Esophagus muscularis mucosa (tissue), 3 donors: Measurements from ENCODE around the gene SLC10A4.

ENCODE experiments used
- POLR2A ChIP-seq: fragments of 450-650 bp; IDR thresholded peaks from one replicate; pipeline ENCODE4 v1.6.1; 2017; ENCODE audit warnings: antibody characterized with exemption, moderate library complexity, mild to moderate bottlenecking, low read depth
- POLR2AphosphoS5 ChIP-seq, 2 donors: sonication (generic); formaldehyde crosslinking; IDR thresholded peaks; one replicate each; pipeline ENCODE4 v1.6.1; 2017; ENCODE audit warnings: antibody characterized with exemption in 2 of 2
- TF ChIP-seq, protein P1 (sequence below), 3 experiments: fragments of 200-600 bp in 2 of 3; fragments of 450-650 bp in 1 of 3; sonication (generic) in 2 of 3; IDR thresholded peaks; one replicate each; pipeline ENCODE4 v1.5.1; 2017 to 2019; ENCODE audit warnings: antibody characterized with exemption in 3 of 3, mild to moderate bottlenecking in 2 of 3, moderate library complexity in 1 of 3

DNA sequence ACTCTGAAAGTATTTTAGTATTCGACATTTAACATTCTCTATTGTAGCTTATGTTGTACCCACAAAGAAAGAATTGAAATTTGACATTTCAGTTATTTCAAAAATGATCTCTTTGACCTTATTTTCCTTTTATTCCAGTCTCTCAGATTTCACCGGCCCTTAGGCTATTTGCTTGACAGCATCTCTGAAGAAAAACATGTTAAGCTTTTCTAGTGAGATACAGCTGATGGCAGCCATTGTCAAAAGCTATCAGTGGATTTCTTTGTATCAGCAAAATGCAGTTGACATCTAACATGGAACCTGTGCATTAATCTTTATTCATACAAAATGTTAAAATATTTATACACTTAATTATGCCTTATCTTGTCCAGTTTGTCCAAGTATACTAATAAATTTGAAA lies 23.6 kb downstream of the SLC10A4 start:
- TF ChIP-seq, protein P1, sequence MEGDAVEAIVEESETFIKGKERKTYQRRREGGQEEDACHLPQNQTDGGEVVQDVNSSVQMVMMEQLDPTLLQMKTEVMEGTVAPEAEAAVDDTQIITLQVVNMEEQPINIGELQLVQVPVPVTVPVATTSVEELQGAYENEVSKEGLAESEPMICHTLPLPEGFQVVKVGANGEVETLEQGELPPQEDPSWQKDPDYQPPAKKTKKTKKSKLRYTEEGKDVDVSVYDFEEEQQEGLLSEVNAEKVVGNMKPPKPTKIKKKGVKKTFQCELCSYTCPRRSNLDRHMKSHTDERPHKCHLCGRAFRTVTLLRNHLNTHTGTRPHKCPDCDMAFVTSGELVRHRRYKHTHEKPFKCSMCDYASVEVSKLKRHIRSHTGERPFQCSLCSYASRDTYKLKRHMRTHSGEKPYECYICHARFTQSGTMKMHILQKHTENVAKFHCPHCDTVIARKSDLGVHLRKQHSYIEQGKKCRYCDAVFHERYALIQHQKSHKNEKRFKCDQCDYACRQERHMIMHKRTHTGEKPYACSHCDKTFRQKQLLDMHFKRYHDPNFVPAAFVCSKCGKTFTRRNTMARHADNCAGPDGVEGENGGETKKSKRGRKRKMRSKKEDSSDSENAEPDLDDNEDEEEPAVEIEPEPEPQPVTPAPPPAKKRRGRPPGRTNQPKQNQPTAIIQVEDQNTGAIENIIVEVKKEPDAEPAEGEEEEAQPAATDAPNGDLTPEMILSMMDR (IDR thresholded peaks at IDR 0.05), result no peak
- no peak for TF ChIP-seq POLR2AphosphoS5 (IDR thresholded peaks at IDR 0.05)
- no peak for TF ChIP-seq POLR2A
